LNCaP clone FGC (cell line): ENCODE results near the gene CHRND.

ENCODE experiments used
- DNase-seq: peaks from one replicate; pipeline ENCODE4 v3.0.0-alpha.2; 2011; ENCODE audit warnings: low read depth
- H3K4me3 ChIP-seq: 2 replicates; pipeline ENCODE4 v1.5.1; 2011; ENCODE audit warnings: mild to moderate bottlenecking, low read depth, low read length, control low read depth
- CTCF ChIP-seq: IDR thresholded peaks from 2 replicates; pipeline ENCODE4 v1.5.1; 2012; ENCODE audit warnings: mild to moderate bottlenecking; ENCODE audit not compliant: control insufficient read depth, insufficient read depth; ENCODE audit errors: extremely low read depth

The CHRND gene

GRCh38 chr2:232522623-232523401 lies 3.1 kb upstream of the CHRND start:
- DNase-seq = no peak
- no peak for TF ChIP-seq CTCF
- H3K4me3 ChIP-seq = no peak overlapping the region

GRCh38 chr2:232523402-232523681 lies 2.6 kb upstream of the CHRND start:
- no peak overlapping the region for H3K4me3 ChIP-seq
- no peak for DNase-seq
- no peak for TF ChIP-seq CTCF

DNA sequence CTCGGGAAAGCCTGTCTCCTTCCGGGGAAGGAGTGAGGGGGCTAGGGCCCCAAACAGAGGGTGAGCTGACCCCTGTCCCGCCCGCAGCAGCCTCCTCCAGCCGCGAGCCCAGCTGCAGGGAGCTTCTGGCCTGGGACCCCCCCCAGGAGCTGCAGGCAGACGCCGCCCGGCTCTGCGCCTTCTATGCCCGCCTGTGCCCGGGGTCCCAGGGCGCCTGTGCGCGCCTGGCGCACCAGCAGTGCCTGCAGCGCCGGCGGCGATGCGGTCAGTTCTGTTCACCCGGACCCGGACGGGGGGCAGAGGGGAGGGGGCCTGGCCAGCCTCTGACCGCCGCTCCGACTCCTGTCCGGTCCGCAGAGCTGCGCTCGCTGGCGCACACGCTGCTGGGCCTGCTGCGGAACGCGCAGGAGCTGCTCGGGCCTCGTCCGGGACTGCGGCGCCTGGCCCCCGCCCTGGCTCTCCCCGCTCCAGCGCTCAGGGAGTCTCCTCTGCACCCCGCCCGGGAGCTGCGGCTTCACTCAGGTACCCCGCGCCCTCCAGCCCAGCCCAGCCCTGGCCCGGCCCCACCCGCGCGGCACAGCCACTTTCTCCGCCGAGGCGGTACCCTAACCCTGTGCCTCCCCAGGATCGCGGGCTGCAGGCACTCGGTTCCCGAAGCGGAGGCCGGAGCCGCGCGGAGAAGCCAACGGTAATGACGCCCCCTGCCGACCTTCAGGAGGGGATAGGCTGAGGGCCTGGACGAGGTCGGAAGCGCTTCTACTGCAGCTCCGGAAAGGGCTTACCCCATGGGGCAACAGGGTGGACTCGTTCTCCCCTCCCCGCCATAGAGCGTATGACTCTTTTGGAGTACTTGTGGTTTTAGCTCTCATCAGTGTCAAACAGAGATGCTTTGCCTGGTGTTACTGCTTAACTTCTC lies 2.0 kb upstream of the CHRND start:
- peak; percentile 40; the same call in 1 of the 2 replicates for TF ChIP-seq CTCF
- H3K4me3 ChIP-seq = no peak overlapping the region
- DNase-seq = no peak

DNA sequence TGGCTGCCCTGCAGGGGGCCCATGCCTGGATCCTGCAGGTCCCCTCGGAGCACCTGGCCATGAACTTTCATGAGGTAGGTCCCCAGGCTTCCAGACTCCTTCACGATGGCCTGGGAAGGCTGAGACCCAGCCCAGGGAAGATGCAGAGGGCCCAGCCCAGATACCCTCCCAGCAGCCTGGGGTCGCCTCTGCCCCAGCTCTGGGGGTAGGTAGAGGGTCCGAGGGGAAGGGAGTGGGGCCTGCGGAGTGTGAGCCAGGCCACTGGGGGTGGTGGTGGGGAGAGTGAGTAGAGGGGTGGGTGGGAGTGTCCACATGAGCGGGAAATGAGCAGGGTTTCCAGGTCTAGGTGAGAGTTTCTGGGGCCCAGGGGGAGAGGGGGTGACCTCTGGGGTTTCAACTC lies 1.2 kb upstream of the CHRND start:
- no peak for DNase-seq
- TF ChIP-seq CTCF = no peak
- H3K4me3 ChIP-seq = no peak overlapping the region

GRCh38 chr2:232525199-232525598 lies 761 bp upstream of the CHRND start:
- DNase-seq = no peak
- no peak for TF ChIP-seq CTCF
- no peak overlapping the region for H3K4me3 ChIP-seq

DNA sequence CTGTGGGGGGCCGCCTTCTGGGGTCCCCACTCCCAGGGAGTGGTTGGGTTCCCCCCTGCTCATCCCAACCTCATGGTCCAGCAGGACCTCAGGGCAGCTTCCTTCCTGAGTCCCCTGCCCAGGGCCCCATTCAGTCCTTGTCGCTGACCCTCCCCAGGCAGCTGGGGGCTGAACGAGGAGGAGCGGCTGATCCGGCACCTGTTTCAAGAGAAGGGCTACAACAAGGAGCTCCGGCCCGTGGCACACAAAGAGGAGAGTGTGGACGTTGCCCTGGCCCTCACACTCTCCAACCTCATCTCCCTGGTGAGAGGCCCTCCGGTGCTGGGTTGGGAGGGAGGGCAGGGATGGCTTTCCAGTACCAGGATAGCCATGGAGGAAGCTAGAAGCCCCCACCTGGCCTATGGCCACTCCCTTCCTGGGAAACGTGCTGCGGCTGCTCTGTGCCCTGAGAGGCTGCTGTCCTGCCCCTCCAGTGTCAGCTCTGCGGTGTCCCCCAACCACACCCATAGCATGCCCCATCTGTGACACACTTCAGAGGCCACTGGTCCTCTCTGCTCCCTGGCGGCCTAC lies 497 bp downstream of the CHRND start:
- DNase-seq = no peak
- TF ChIP-seq CTCF = no peak
- no peak overlapping the region for H3K4me3 ChIP-seq
